ENCODE measurements around the gene FARS2. TPM values are rescaled to one million over a fixed set of nuclear protein-coding genes. Genes with fewer than 3 reads are reported as not detected.

Gene FARS2
- total RNA-seq, 1 donor from 2014 or later: 19.9 TPM

GRCh38 chr6:5726976-5727718 lies 465.8 kb downstream of the FARS2 start:
- H3K4me1 Mint-ChIP-seq: peaks cover 30% of the 10 kb centered on the region
- H3K27ac Mint-ChIP-seq: no peak overlapping the region
- TF ChIP-seq CTCF (IDR thresholded peaks at IDR 0.05; ENCODE audit: unreplicated experiment): no peak
- no peaks in the 10 kb centered on the region for H3K9me3 Mint-ChIP-seq
- peaks cover 1% of the 10 kb centered on the region for H3K27me3 Mint-ChIP-seq (ENCODE audit: low read depth)
- no peak for DNase-seq (ENCODE audit: low spot score in 2 of 2, unreplicated experiment in 2 of 2)
- H3K4me3 Mint-ChIP-seq: no peak overlapping the region
- no peaks in the 10 kb centered on the region for H3K36me3 Mint-ChIP-seq

- H3K9me3 Mint-ChIP-seq: no peaks in the 10 kb centered on the region
- no peak overlapping the region for H3K27ac Mint-ChIP-seq
- TF ChIP-seq CTCF (IDR thresholded peaks at IDR 0.05; ENCODE audit: unreplicated experiment): no peak
- H3K36me3 Mint-ChIP-seq: no peaks in the 10 kb centered on the region
- peaks cover 25% of the 10 kb centered on the region for H3K4me1 Mint-ChIP-seq
- DNase-seq (ENCODE audit: low spot score in 2 of 2, unreplicated experiment in 2 of 2): no peak
- peaks cover 1% of the 10 kb centered on the region for H3K27me3 Mint-ChIP-seq (ENCODE audit: low read depth)
- no peak overlapping the region for H3K4me3 Mint-ChIP-seq
These were observed 467.2 kb downstream of the FARS2 start for GRCh38 chr6:5728351-5729079.

- Mint-ChIP-seq H3K36me3 (no peaks in the 10 kb centered on the region), H3K4me1 (peaks cover 22% of the 10 kb centered on the region), H3K27me3 (ENCODE audit: low read depth) (peaks cover 1% of the 10 kb centered on the region), H3K27ac (no peak overlapping the region), H3K4me3 (no peak overlapping the region), H3K9me3 (no peaks in the 10 kb centered on the region)
- TF ChIP-seq CTCF (IDR thresholded peaks at IDR 0.05; ENCODE audit: unreplicated experiment): no peak
- no peak for DNase-seq (ENCODE audit: low spot score in 2 of 2, unreplicated experiment in 2 of 2)
These were observed 467.7 kb downstream of the FARS2 start for GRCh38 chr6:5729080-5729434.

- peaks cover 1% of the 10 kb centered on the region for H3K27me3 Mint-ChIP-seq (ENCODE audit: low read depth)
- no peaks in the 10 kb centered on the region for H3K9me3 Mint-ChIP-seq
- H3K4me1 Mint-ChIP-seq: peaks cover 22% of the 10 kb centered on the region
- no peak for TF ChIP-seq CTCF (IDR thresholded peaks at IDR 0.05; ENCODE audit: unreplicated experiment)
- no peak for DNase-seq (ENCODE audit: low spot score in 2 of 2, unreplicated experiment in 2 of 2)
- H3K36me3 Mint-ChIP-seq: no peaks in the 10 kb centered on the region
- no peak overlapping the region for H3K4me3 Mint-ChIP-seq
- no peak overlapping the region for H3K27ac Mint-ChIP-seq
These were observed 468.7 kb downstream of the FARS2 start for GRCh38 chr6:5729813-5730517.

GRCh38 chr6:5730585-5731263 lies 469.4 kb downstream of the FARS2 start:
- DNase-seq (ENCODE audit: low spot score in 2 of 2, unreplicated experiment in 2 of 2): no peak
- H3K36me3 Mint-ChIP-seq: no peaks in the 10 kb centered on the region
- H3K4me3 Mint-ChIP-seq: no peak overlapping the region
- no peak overlapping the region for H3K27ac Mint-ChIP-seq
- H3K4me1 Mint-ChIP-seq: peaks cover 22% of the 10 kb centered on the region
- no peaks in the 10 kb centered on the region for H3K9me3 Mint-ChIP-seq
- H3K27me3 Mint-ChIP-seq (ENCODE audit: low read depth): peaks cover 1% of the 10 kb centered on the region
- TF ChIP-seq CTCF (IDR thresholded peaks at IDR 0.05; ENCODE audit: unreplicated experiment): no peak

All from mesothelial cell of epicardium (in vitro differentiated cells).